ENCODE data around the gene FKBP1A. TPM values are rescaled to one million over a fixed set of nuclear protein-coding genes. Genes with fewer than 3 reads are reported as not detected.

FKBP1A gene
- total and polyA plus RNA-seq, 12 donors = 51.7 to 917 (median 137) TPM

DNA sequence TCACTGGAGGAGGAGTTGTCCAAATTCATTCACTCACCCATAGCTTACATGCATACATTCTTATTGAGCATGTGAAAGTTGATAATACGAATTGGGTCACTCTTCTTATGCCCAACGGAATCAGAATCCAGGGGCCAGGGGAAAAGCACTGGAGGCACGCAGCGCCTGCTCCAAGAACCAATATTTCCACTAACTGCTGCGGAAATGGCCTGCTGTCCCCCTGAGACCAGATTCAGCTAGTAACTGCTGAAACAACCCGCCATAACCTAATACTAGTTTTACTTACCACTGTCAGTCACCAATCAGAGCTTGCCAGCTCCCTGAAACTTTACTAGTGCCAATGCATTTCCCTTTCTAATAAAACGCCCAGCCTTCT, 641 bp upstream of the FKBP1A start:
- TF ChIP-seq POLR2A (IDR thresholded peaks at IDR 0.05) = no peak
- TF ChIP-seq, protein P1, sequence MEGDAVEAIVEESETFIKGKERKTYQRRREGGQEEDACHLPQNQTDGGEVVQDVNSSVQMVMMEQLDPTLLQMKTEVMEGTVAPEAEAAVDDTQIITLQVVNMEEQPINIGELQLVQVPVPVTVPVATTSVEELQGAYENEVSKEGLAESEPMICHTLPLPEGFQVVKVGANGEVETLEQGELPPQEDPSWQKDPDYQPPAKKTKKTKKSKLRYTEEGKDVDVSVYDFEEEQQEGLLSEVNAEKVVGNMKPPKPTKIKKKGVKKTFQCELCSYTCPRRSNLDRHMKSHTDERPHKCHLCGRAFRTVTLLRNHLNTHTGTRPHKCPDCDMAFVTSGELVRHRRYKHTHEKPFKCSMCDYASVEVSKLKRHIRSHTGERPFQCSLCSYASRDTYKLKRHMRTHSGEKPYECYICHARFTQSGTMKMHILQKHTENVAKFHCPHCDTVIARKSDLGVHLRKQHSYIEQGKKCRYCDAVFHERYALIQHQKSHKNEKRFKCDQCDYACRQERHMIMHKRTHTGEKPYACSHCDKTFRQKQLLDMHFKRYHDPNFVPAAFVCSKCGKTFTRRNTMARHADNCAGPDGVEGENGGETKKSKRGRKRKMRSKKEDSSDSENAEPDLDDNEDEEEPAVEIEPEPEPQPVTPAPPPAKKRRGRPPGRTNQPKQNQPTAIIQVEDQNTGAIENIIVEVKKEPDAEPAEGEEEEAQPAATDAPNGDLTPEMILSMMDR (IDR thresholded peaks at IDR 0.05) = no peak
- 50 to 79% (median 62%) methylated on average over 7 of the region's 7 CpGs for WGBS, 4 donors
- H3K4me1 ChIP-seq (replicated peaks in 1 of 2) = peaks cover 21 to 36% of the 10 kb centered on the region in 2 donors
- no peak for DNase-seq
- peak overlapping the region; percentile 46 to 90 (median 81) for H3K27ac ChIP-seq
- no peaks in the 10 kb centered on the region for H3K9me3 ChIP-seq (replicated peaks in 1 of 3)
- no peaks in the 10 kb centered on the region for H3K36me3 ChIP-seq (replicated peaks in 1 of 2)
- H3K4me3 ChIP-seq = peak overlapping the region in 3 of 4 donors; percentile 50 to 98 (median 71)
- H3K27me3 ChIP-seq = peaks cover 2% of the 10 kb centered on the region
- intact Hi-C loops (cut with DNase I) = no loop called here

DNA sequence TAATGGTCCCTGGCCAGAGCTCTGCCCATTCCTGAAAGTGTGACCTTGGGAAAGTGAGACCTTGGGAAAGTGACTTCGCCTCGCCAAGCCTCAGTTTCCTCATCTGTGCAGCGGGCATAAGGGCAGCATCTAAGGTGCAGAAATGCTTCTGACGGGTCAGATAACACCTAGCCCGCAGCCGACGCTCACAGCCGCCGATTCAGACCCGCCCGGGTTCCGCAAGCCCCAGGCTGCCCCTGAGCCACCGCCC, 486 bp downstream of the FKBP1A start:
- Histone ChIP-seq H3K36me3 (replicated peaks in 1 of 2) (no peaks in the 10 kb centered on the region), H3K27ac (peak overlapping the region; percentile 33 to 90 (median 81)), H3K27me3 (no peaks in the 10 kb centered on the region), H3K4me3 (peak overlapping the region; percentile 47 to 98 (median 72)), H3K4me1 (replicated peaks in 1 of 2) (peaks cover 21 to 45% of the 10 kb centered on the region in 2 donors), H3K9me3 (replicated peaks in 1 of 3) (no peaks in the 10 kb centered on the region)
- 0 to 1% (median 0%) methylated on average over 3 to 13 of the region's 13 CpGs; no CpG with 5 or more reads in 1 of the 4 donors for whole genome bisulfite sequencing, 4 donors
- no peak for DNase-seq
- TF ChIP-seq, protein P1 (IDR thresholded peaks at IDR 0.05) = no peak
- no peak for TF ChIP-seq POLR2A (IDR thresholded peaks at IDR 0.05)
- intact Hi-C loops (cut with DNase I) = no loop called here

DNA sequence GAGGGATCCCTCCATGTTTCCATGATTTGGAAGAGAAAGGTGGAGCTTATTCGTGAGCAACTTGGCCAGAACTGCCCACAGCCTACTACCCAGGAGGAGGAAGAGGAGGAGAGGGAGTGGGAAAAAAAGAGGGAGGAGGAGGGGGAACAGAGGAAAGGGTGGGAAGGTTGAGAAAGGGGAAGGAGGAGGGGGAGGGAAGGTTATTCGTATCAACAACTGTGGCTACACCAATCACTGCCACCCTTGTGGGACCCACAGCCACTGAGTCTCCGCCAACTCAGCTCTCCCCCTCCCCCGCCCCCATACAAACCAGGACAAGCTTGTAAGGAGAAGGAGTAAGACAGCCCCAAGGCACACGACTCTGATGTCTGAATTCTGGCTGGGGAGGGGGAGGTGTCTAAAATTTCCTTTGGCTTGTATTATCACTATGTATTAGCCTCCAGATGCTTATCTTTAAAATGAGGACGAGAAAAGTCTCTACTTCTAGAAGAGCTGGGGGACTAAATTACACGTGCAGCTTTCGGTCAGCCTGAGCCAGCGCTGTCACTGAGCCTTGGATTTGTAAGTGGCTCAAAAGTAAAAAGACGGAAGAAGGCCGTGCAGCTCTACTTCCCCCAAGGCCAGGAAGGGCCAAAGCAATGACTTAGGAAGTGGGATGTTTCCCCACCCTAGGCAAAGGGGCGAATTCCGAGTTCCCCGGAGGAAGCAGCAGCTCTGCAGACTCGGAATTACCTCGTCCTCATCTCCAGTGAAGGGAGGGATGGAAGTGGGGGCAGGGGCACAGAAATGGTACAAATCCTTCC, 1.0 kb downstream of the FKBP1A start:
- 2 to 6% (median 4%) methylated on average over 14 to 16 of the region's 16 CpGs for WGBS, 4 donors
- Histone ChIP-seq H3K36me3 (replicated peaks in 1 of 2) (no peaks in the 10 kb centered on the region), H3K4me1 (replicated peaks in 1 of 2) (peaks cover 21 to 50% of the 10 kb centered on the region in 2 donors), H3K4me3 (peak overlapping the region; percentile 47 to 98 (median 72)), H3K27ac (peak overlapping the region; percentile 33 to 90 (median 81)), H3K9me3 (replicated peaks in 1 of 3) (no peaks in the 10 kb centered on the region), H3K27me3 (no peaks in the 10 kb centered on the region)
- TF ChIP-seq, protein P1 (IDR thresholded peaks at IDR 0.05) = no peak
- TF ChIP-seq POLR2A (IDR thresholded peaks at IDR 0.05) = no peak
- intact Hi-C loops (cut with DNase I) = no loop called here
- DNase-seq = peak in 6 of 7 donors; percentile 38 to 69 (median 52)

DNA sequence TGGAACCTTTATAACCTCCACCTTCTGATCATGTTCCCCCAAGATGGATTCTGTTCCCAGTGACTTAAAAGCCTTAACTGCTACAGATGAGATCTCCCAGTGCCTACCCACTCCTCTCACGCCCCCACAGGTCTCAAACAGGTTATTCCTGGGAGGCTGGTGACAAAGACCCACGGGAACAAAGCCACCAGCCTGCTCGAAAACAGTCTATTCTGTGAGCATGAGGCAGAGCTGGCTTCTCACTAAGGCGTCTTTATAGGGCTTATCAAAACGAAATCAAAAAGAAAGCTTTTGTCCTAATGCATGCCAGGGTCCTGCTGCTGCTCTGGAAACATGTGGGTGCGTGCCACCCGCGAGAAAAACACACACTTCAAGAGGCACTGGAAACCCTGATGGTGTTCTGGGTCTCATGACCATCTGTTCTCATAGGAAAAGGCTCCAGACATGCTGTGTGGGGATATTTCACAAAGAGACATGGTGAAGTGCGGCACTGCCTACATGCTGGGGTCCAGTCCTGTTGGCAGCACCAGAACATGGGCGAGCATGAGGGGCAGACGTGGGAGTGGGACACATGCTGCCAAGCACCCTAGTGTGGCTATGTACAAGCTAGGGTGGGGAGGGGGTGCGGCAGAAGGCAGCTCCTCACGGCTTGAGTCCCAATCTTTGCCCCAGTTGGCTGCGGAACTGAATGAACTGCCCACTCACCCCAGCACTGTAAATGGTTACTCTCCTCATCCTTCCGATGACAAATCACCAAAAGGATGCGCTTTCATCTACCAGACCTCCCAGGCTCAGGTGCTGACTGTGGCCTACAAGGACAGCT, 2.1 kb downstream of the FKBP1A start:
- Histone ChIP-seq H3K27me3 (no peaks in the 10 kb centered on the region), H3K4me1 (replicated peaks in 1 of 2) (peaks cover 21 to 60% of the 10 kb centered on the region in 2 donors), H3K36me3 (replicated peaks in 1 of 2) (peaks cover 0 to 7% of the 10 kb centered on the region in 2 donors), H3K27ac (peak overlapping the region in 2 of 5 donors; percentile 81 to 83), H3K9me3 (replicated peaks in 1 of 3) (no peaks in the 10 kb centered on the region), H3K4me3 (no peak overlapping the region)
- intact Hi-C loops (cut with DNase I) = no loop called here
- DNase-seq = no peak
- WGBS, 4 donors = 50 to 67% (median 61%) methylated on average over 14 to 16 of the region's 16 CpGs
- TF ChIP-seq POLR2A (IDR thresholded peaks at IDR 0.05) = no peak
- TF ChIP-seq, protein P1 (IDR thresholded peaks at IDR 0.05) = no peak

Data from adrenal gland (tissue), 12 donors.